Spleen (tissue), 7 donors: ENCODE results near the gene ST3GAL2.
"Not testable (repeated sequence)": the region's sequence is repeated elsewhere in the genome, so short reads cannot be mapped to it uniquely, and the experiment has no call there.

Source experiments
- CTCF ChIP-seq, 11 experiments: fragments of 200-600 bp in 7 of 11; fragments of 450-650 bp in 4 of 11; sonication (generic) in 4 of 11; IDR thresholded peaks in 8 of 11; conservative IDR thresholded peaks in 3 of 11; 1 replicate in 7 of 11; 2 replicates in 4 of 11; pipeline versions ENCODE4 v1.4.0 to v1.8.0; 2016 to 2021; ENCODE audit warnings: antibody characterized with exemption in 11 of 11, inconsistent platforms in 4 of 11, mild to moderate bottlenecking in 1 of 11
- POLR2A ChIP-seq, 3 donors: fragments of 450-650 bp; IDR thresholded peaks; one replicate each; pipeline ENCODE4 v1.5.1; 2017; ENCODE audit warnings: antibody characterized with exemption in 3 of 3, mild to moderate bottlenecking in 1 of 3
- donor health status: DM: no; HTN: no; CAD: no; lungs with moderate emphysema.
- donor health status: DM: no; HTN: no; CAD: no.
- donor health status: DM: no; HTN: no; CAD: no.

DNA sequence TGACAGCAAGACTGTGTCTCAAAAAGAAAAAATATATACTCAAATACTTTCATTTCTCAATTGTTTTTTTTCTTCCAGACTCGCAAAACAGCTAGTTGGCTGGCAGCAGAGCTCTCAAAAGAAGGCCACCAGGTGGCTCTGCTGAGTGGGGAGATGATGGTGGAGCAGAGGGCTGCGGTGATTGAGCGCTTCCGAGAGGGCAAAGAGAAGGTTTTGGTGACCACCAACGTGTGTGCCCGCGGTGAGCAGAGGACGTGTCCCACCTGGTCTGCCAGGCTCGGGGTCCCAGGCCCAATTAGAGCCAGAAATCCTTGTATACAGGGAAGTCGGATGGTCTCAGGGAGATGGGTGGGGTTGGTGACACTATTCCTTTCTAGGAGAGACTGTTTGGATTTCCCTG, 68.8 kb downstream of the ST3GAL2 start:
- TF ChIP-seq CTCF (IDR thresholded peaks at IDR 0.05 in 8 of 11, conservative IDR thresholded peaks at IDR 0.05 in 3 of 11), result peak in 10 of 11 experiments; percentile 20 to 71 (median 61)
- TF ChIP-seq POLR2A (IDR thresholded peaks at IDR 0.05), result not testable (repeated sequence)
